Astrocyte (in vitro differentiated cells and primary cell): Measurements from ENCODE around the gene DIP2A. TPM values are rescaled to one million over a fixed set of nuclear protein-coding genes. Genes with fewer than 3 reads are reported as not detected.

Experiments used
- DNase-seq: peaks from one replicate; pipeline ENCODE4 v3.0.0-alpha.2; 2010; ENCODE audit warnings: low read depth
- FAIRE-seq: peaks from 2 replicates; lab custom pipeline; 2011; peaks lifted over from hg19 to GRCh38; lab: Jason Lieb, UNC
- H2AFZ ChIP-seq: 2 replicates; pipeline ENCODE4 v1.6.0; 2012; ENCODE audit warnings: low read depth, low read length, inconsistent platforms
- H3K27ac ChIP-seq: 2 replicates; pipeline ENCODE4 v1.5.1; 2011; ENCODE audit warnings: low read depth, low read length, inconsistent platforms
- H3K27me3 ChIP-seq: 2 replicates; pipeline ENCODE4 v1.6.0; 2011; ENCODE audit warnings: low read length, inconsistent platforms; ENCODE audit not compliant: insufficient read depth
- H3K36me3 ChIP-seq: 2 replicates; pipeline ENCODE4 v1.5.1; 2011; ENCODE audit warnings: low read length, inconsistent platforms; ENCODE audit not compliant: insufficient read depth
- H3K4me1 ChIP-seq: 2 replicates; pipeline ENCODE4 v1.5.1; 2011; ENCODE audit warnings: low read length, inconsistent platforms; ENCODE audit not compliant: insufficient read depth
- H3K4me2 ChIP-seq: 2 replicates; pipeline ENCODE4 v1.6.0; 2012; ENCODE audit warnings: low read length, inconsistent platforms
- H3K4me3 ChIP-seq: 2 replicates; pipeline ENCODE4 v1.5.1; 2011; ENCODE audit warnings: low read depth, mild to moderate bottlenecking, low read length, inconsistent platforms; ENCODE audit not compliant: insufficient read depth
- H3K79me2 ChIP-seq: 2 replicates; pipeline ENCODE4 v1.6.0; 2012; ENCODE audit warnings: mild to moderate bottlenecking, low read length, inconsistent platforms; ENCODE audit not compliant: insufficient read depth
- H3K9ac ChIP-seq: 2 replicates; pipeline ENCODE4 v1.6.0; 2012; ENCODE audit warnings: mild to moderate bottlenecking, low read length, inconsistent platforms
- H3K9me3 ChIP-seq: 2 replicates; pipeline ENCODE4 v1.5.1; 2012; ENCODE audit warnings: low read depth, mild to moderate bottlenecking, low read length, inconsistent platforms; ENCODE audit not compliant: insufficient read depth
- H4K20me1 ChIP-seq: 2 replicates; pipeline ENCODE4 v1.6.0; 2012; ENCODE audit warnings: low read length, inconsistent platforms; ENCODE audit not compliant: insufficient read depth
- H3K27ac Mint-ChIP-seq: one replicate; pipeline ENCODE4 v1.8.0; 2021; ENCODE audit warnings: mild to moderate bottlenecking, mixed read lengths; ENCODE audit not compliant: unreplicated experiment
- H3K27me3 Mint-ChIP-seq: one replicate; pipeline ENCODE4 v1.8.0; 2021; ENCODE audit warnings: low read depth, mixed read lengths; ENCODE audit not compliant: unreplicated experiment
- H3K36me3 Mint-ChIP-seq: one replicate; pipeline ENCODE4 v1.8.0; 2021; ENCODE audit warnings: low read depth, mixed read lengths; ENCODE audit not compliant: unreplicated experiment
- H3K4me1 Mint-ChIP-seq: one replicate; pipeline ENCODE4 v1.8.0; 2021; ENCODE audit warnings: low read depth, mixed read lengths; ENCODE audit not compliant: unreplicated experiment
- H3K4me3 Mint-ChIP-seq: one replicate; pipeline ENCODE4 v1.8.0; 2021; ENCODE audit warnings: mild to moderate bottlenecking, moderate library complexity, mixed read lengths; ENCODE audit not compliant: unreplicated experiment
- H3K9me3 Mint-ChIP-seq: one replicate; pipeline ENCODE4 v1.8.0; 2021; ENCODE audit warnings: mild to moderate bottlenecking, mixed read lengths; ENCODE audit not compliant: unreplicated experiment
- EZH2 ChIP-seq: IDR thresholded peaks from 2 replicates; pipeline ENCODE4 v1.6.1; 2012; ENCODE audit warnings: mild to moderate bottlenecking, low read length, inconsistent platforms; ENCODE audit not compliant: insufficient read depth
- total RNA-seq: library from RNA; stranded (reverse); gene quantifications from 2 replicates; pipeline ENCODE4 v1.2.1, GENCODE V29; 2021
- TF ChIP-seq, protein P1 (sequence below): IDR thresholded peaks from 2 replicates; pipeline ENCODE4 v1.5.1; 2011; ENCODE audit warnings: low read depth, mild to moderate bottlenecking, inconsistent platforms, low read length, moderate library complexity; ENCODE audit not compliant: insufficient read depth

The DIP2A gene
- total RNA-seq, 1 donor from 2014 or later = 35.4 TPM

DNA sequence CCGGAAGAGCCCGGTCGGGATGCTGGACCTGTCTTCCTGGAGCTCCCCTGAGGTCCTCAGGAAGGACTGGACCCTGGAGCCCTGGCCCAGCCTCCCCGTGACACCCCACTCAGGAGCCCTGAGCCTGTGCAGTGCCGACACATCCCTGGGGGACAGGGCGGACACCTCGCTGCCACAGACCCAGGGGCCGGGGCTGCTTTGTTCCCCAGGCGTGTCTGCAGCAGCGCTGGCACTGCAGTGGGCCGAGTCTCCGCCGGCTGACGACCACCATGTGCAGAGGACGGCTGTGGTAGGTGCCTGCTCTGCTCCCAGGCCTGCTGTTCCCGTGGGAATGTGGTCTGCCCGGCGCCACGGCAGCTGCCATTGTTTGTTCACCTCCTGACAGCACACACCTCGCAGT is 42.1 kb upstream of the DIP2A start:
- H3K27ac ChIP-seq = no peak overlapping the region
- no peaks in the 10 kb centered on the region for H3K79me2 ChIP-seq
- no peak for DNase-seq
- Mint-ChIP-seq H3K36me3 (peaks cover 24% of the 10 kb centered on the region), H3K4me3 (no peak overlapping the region), H3K4me1 (no peaks in the 10 kb centered on the region), H3K9me3 (no peaks in the 10 kb centered on the region), H3K27me3 (no peaks in the 10 kb centered on the region), H3K27ac (no peak overlapping the region)
- H3K27me3 ChIP-seq = no peaks in the 10 kb centered on the region
- peaks cover 7% of the 10 kb centered on the region for H3K36me3 ChIP-seq
- TF ChIP-seq, protein P1, sequence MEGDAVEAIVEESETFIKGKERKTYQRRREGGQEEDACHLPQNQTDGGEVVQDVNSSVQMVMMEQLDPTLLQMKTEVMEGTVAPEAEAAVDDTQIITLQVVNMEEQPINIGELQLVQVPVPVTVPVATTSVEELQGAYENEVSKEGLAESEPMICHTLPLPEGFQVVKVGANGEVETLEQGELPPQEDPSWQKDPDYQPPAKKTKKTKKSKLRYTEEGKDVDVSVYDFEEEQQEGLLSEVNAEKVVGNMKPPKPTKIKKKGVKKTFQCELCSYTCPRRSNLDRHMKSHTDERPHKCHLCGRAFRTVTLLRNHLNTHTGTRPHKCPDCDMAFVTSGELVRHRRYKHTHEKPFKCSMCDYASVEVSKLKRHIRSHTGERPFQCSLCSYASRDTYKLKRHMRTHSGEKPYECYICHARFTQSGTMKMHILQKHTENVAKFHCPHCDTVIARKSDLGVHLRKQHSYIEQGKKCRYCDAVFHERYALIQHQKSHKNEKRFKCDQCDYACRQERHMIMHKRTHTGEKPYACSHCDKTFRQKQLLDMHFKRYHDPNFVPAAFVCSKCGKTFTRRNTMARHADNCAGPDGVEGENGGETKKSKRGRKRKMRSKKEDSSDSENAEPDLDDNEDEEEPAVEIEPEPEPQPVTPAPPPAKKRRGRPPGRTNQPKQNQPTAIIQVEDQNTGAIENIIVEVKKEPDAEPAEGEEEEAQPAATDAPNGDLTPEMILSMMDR = no peak
- no peak for TF ChIP-seq EZH2
- no peak overlapping the region for H2AFZ ChIP-seq
- peaks cover 4% of the 10 kb centered on the region for H4K20me1 ChIP-seq
- no peaks in the 10 kb centered on the region for H3K9me3 ChIP-seq
- no peaks in the 10 kb centered on the region for H3K4me1 ChIP-seq
- no peak overlapping the region for H3K9ac ChIP-seq
- FAIRE-seq = no peak
- no peak overlapping the region for H3K4me2 ChIP-seq
- no peak overlapping the region for H3K4me3 ChIP-seq

DNA sequence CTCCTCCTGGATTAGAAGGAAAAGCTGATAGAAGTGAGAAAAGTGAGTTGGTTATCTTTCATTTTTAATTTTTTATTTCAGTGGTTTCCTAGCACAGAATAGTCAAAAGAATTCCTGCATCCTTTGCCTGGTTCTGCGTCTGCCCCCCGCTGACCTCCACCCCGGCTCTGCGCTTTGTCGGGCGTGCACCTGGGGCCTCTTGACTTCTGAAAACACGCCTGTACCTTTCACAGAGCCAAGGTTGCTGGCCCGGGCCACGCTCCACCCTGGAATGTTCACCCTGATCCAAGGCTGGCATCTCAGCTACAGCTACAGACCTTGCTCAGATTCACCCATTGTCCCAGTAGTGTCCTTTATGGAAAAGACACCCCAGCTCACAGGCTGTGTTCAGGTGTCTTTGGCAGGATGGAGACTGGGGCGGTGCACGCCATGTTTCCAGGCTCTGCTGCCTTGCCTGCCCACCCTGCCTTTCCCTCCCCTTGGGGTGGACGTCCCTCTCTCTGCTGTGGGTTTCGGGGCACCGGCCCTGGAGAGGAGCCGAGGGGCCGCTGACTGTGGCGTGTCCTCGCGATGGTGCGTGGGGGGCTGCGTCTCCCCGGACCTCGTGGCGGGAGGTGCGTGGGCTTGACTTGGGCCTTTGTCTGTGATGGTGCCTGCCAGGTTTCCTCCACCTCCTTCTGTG is 40.3 kb upstream of the DIP2A start:
- DNase-seq (no peak), FAIRE-seq (no peak)
- Mint-ChIP-seq H3K9me3 (no peaks in the 10 kb centered on the region), H3K27me3 (no peaks in the 10 kb centered on the region), H3K27ac (no peak overlapping the region), H3K36me3 (peaks cover 25% of the 10 kb centered on the region), H3K4me1 (no peaks in the 10 kb centered on the region), H3K4me3 (no peak overlapping the region)
- no peak overlapping the region for H3K27ac ChIP-seq
- TF ChIP-seq, protein P1 = no peak
- TF ChIP-seq EZH2 = no peak
- no peaks in the 10 kb centered on the region for H3K79me2 ChIP-seq
- no peak overlapping the region for H2AFZ ChIP-seq
- no peak overlapping the region for H3K4me2 ChIP-seq
- H3K4me1 ChIP-seq = no peaks in the 10 kb centered on the region
- H3K9ac ChIP-seq = no peak overlapping the region
- H4K20me1 ChIP-seq = peaks cover 4% of the 10 kb centered on the region
- H3K27me3 ChIP-seq = no peaks in the 10 kb centered on the region
- peaks cover 4% of the 10 kb centered on the region for H3K36me3 ChIP-seq
- H3K9me3 ChIP-seq = no peaks in the 10 kb centered on the region
- H3K4me3 ChIP-seq = no peak overlapping the region
